ENCODE results near the gene KRT80. TPM values are rescaled to one million over a fixed set of nuclear protein-coding genes. Genes with fewer than 3 reads are reported as not detected.

The KRT80 gene
- total RNA-seq, 1 donor from 2014 or later: not detected

DNA sequence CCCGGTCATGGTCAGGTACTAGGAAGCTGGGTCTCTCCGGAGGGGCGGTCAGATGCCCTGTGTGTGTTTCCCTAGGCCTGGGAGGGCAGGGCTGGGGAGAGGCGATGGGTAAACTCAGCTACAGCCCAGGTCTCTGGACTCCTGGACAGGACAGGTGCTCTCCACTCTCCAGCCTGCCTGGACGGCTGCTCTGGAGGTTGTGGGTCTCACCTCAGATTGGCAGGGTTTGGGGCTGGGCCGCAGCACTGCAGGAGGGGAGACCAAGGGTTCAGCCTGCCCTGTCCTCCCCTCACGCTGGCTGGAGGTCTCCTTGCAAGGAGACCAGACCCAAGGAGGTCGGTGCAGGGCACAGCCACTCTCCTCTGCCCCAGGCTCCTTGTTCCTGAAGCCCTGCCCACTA, 7.8 kb downstream of the KRT80 start:
- H3K9me3 Mint-ChIP-seq (ENCODE audit: unreplicated experiment): peaks cover 6% of the 10 kb centered on the region
- no peaks in the 10 kb centered on the region for H3K36me3 Mint-ChIP-seq (ENCODE audit: unreplicated experiment)
- DNase-seq: peak; percentile 11
- H3K27me3 Mint-ChIP-seq (ENCODE audit: unreplicated experiment): peaks cover 2% of the 10 kb centered on the region
- no peak overlapping the region for H3K4me3 Mint-ChIP-seq (ENCODE audit: unreplicated experiment)
- H3K27ac Mint-ChIP-seq (ENCODE audit: unreplicated experiment): no peak overlapping the region
- TF ChIP-seq, protein P1, sequence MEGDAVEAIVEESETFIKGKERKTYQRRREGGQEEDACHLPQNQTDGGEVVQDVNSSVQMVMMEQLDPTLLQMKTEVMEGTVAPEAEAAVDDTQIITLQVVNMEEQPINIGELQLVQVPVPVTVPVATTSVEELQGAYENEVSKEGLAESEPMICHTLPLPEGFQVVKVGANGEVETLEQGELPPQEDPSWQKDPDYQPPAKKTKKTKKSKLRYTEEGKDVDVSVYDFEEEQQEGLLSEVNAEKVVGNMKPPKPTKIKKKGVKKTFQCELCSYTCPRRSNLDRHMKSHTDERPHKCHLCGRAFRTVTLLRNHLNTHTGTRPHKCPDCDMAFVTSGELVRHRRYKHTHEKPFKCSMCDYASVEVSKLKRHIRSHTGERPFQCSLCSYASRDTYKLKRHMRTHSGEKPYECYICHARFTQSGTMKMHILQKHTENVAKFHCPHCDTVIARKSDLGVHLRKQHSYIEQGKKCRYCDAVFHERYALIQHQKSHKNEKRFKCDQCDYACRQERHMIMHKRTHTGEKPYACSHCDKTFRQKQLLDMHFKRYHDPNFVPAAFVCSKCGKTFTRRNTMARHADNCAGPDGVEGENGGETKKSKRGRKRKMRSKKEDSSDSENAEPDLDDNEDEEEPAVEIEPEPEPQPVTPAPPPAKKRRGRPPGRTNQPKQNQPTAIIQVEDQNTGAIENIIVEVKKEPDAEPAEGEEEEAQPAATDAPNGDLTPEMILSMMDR (IDR thresholded peaks at IDR 0.05; ENCODE audit: partially characterized antibody, unreplicated experiment): no peak
- H3K4me1 Mint-ChIP-seq (ENCODE audit: low read depth, unreplicated experiment): no peaks in the 10 kb centered on the region

DNA sequence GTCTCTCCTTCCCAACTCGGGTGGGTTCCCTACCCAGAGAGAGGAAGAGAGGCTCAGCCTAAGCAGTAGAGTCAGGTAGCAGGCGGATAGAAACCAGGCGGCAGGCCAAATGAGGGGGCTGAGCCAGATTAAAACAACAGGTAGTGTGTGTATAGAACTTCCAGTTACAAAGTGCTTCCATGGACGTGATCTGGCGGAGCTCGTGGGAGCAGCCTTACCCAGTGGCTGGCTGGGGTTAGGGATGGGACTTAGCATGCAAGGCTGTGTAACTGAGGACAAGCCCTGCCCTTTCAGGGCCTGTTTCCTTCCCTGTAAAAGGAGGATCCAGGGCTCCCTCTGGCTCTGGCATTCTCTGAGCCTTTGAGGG, 8.3 kb downstream of the KRT80 start:
- TF ChIP-seq, protein P1 (IDR thresholded peaks at IDR 0.05; ENCODE audit: partially characterized antibody, unreplicated experiment): no peak
- DNase-seq: peak; percentile 9
- H3K27ac Mint-ChIP-seq (ENCODE audit: unreplicated experiment): no peak overlapping the region
- peaks cover 2% of the 10 kb centered on the region for H3K27me3 Mint-ChIP-seq (ENCODE audit: unreplicated experiment)
- H3K4me1 Mint-ChIP-seq (ENCODE audit: low read depth, unreplicated experiment): no peaks in the 10 kb centered on the region
- H3K36me3 Mint-ChIP-seq (ENCODE audit: unreplicated experiment): no peaks in the 10 kb centered on the region
- H3K4me3 Mint-ChIP-seq (ENCODE audit: unreplicated experiment): no peak overlapping the region
- peaks cover 6% of the 10 kb centered on the region for H3K9me3 Mint-ChIP-seq (ENCODE audit: unreplicated experiment)

DNA sequence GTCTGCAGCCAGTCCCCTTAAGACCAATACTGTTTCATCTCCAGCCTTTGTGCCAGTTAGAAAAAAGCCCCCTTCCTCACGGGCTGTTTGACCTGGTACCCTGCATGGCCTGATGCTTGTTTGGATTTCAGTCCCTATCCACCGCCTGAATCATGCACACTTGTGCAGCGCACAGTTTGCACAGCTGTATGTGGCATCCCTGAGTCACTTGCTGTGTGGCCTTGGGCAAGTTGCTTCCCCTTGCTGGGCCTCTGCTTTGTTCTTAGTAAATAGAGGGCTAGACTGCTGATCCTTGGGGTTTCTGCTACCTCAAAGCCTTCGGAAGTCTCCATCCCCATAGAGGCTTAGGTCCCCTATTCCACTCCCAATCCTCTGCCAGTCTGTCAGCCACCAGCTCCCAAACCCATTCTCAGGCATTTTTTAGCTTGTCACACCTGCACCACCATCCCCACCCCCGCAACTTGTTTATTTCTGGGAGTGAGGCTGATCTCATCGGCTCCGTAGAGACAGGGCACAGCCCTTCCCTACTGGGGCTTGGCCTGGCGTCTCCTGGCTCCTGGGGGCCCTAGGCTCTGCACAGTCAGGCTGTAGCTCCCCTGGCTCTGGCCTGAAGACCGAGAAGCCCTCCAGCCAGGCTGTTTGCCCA, 8.8 kb downstream of the KRT80 start:
- H3K4me1 Mint-ChIP-seq (ENCODE audit: low read depth, unreplicated experiment): no peaks in the 10 kb centered on the region
- H3K27ac Mint-ChIP-seq (ENCODE audit: unreplicated experiment): no peak overlapping the region
- no peaks in the 10 kb centered on the region for H3K36me3 Mint-ChIP-seq (ENCODE audit: unreplicated experiment)
- TF ChIP-seq, protein P1 (IDR thresholded peaks at IDR 0.05; ENCODE audit: partially characterized antibody, unreplicated experiment): no peak
- H3K4me3 Mint-ChIP-seq (ENCODE audit: unreplicated experiment): no peak overlapping the region
- peaks cover 2% of the 10 kb centered on the region for H3K27me3 Mint-ChIP-seq (ENCODE audit: unreplicated experiment)
- DNase-seq: no peak
- H3K9me3 Mint-ChIP-seq (ENCODE audit: unreplicated experiment): peaks cover 6% of the 10 kb centered on the region

DNA sequence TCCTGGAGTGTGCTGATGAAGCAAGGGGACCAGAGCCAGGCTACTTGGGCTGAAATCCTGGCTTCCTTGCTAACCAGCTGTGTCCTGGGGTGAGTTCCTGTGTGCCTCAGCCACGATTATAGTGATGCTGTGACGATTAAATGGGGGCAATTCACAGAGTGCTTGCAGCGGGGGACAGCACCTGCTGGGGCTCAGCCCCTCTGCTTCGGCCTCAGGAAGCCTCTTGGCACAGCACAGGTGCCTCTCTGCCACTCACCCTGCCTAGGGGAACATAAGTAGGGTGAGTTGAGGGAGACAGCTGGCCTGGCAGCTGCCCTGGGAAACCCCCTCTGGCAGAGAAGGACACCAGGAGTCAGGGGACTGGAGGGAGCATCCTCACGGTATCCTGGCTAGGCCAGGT, 9.4 kb downstream of the KRT80 start:
- H3K4me1 Mint-ChIP-seq (ENCODE audit: low read depth, unreplicated experiment): no peaks in the 10 kb centered on the region
- no peak overlapping the region for H3K4me3 Mint-ChIP-seq (ENCODE audit: unreplicated experiment)
- DNase-seq: peak; percentile 12
- H3K27me3 Mint-ChIP-seq (ENCODE audit: unreplicated experiment): peaks cover 2% of the 10 kb centered on the region
- H3K27ac Mint-ChIP-seq (ENCODE audit: unreplicated experiment): no peak overlapping the region
- TF ChIP-seq, protein P1 (IDR thresholded peaks at IDR 0.05; ENCODE audit: partially characterized antibody, unreplicated experiment): no peak
- H3K9me3 Mint-ChIP-seq (ENCODE audit: unreplicated experiment): peaks cover 6% of the 10 kb centered on the region
- no peaks in the 10 kb centered on the region for H3K36me3 Mint-ChIP-seq (ENCODE audit: unreplicated experiment)

DNA sequence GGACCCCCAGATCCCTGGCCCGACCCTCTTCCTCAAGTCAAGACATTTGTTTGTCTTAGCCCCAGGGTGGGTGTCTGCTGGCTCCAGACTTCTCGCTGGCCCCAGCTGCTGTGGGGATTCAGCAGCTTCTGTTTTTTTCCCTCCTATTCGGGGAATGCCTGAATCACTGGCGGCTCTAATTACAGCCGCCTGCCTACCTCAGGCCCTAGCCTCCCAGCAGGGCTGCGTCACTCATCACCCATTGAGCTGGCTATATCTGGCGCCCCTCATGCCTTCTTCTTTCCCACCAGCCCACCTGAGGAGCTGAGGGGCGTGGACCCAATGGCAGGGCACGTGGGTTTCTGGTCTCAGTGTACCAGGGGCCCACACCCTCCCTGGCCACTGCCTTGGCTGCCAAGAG, 10.1 kb downstream of the KRT80 start:
- TF ChIP-seq, protein P1 (IDR thresholded peaks at IDR 0.05; ENCODE audit: partially characterized antibody, unreplicated experiment): no peak
- no peaks in the 10 kb centered on the region for H3K4me1 Mint-ChIP-seq (ENCODE audit: low read depth, unreplicated experiment)
- peaks cover 6% of the 10 kb centered on the region for H3K9me3 Mint-ChIP-seq (ENCODE audit: unreplicated experiment)
- H3K4me3 Mint-ChIP-seq (ENCODE audit: unreplicated experiment): no peak overlapping the region
- peaks cover 2% of the 10 kb centered on the region for H3K27me3 Mint-ChIP-seq (ENCODE audit: unreplicated experiment)
- peak; percentile 9 for DNase-seq
- H3K27ac Mint-ChIP-seq (ENCODE audit: unreplicated experiment): no peak overlapping the region
- H3K36me3 Mint-ChIP-seq (ENCODE audit: unreplicated experiment): no peaks in the 10 kb centered on the region
